Body of pancreas (tissue), 4 donors: Measurements from ENCODE around the gene FBXL14. TPM values are rescaled to one million over a fixed set of nuclear protein-coding genes. Genes with fewer than 3 reads are reported as not detected.

Source experiments
- ATAC-seq: fragments of 150-250 bp; one replicate; pipeline ENCODE4 v1.9.1; 2016
- DNase-seq, 4 donors: peaks; one replicate each; pipeline ENCODE4 v3.0.0-alpha.2; 2019
- H3K27ac ChIP-seq, 4 donors: fragments of 200-600 bp; sonication (generic); 1 replicate in 3 of 4; 2 replicates in 1 of 4; pipeline versions ENCODE4 v1.5.1 to v1.6.1; 2016 to 2019; ENCODE audit warnings: mild to moderate bottlenecking in 1 of 4, mixed read lengths in 1 of 4, moderate library complexity in 1 of 4
- H3K27me3 ChIP-seq, 2 donors: fragments of 200-600 bp; sonication (generic); one replicate each; pipeline ENCODE4 v1.6.0; 2016; ENCODE audit warnings: mild to moderate bottlenecking in 1 of 2
- H3K36me3 ChIP-seq, 2 donors: fragments of 200-600 bp; sonication (generic); replicated peaks in 1 of 2; 2 replicates each; pipeline ENCODE4 v1.5.1; 2016; ENCODE audit warnings: low read depth in 2 of 2; ENCODE audit not compliant: insufficient read depth in 1 of 2
- H3K4me1 ChIP-seq: fragments of 200-600 bp; sonication (generic); one replicate; pipeline ENCODE4 v1.6.0; 2016
- H3K4me3 ChIP-seq, 2 donors: fragments of 200-600 bp; sonication (generic); 1 replicate in 1 of 2; 2 replicates in 1 of 2; pipeline ENCODE4 v1.5.1; 2016 to 2019
- H3K9me3 ChIP-seq, 3 donors: fragments of 200-600 bp; sonication (generic); 1 replicate in 2 of 3; 2 replicates in 1 of 3; pipeline ENCODE4 v1.5.1; 2016
- POLR2A ChIP-seq, 3 donors: fragments of 450-650 bp; IDR thresholded peaks; one replicate each; pipeline ENCODE4 v1.6.1; 2016; ENCODE audit warnings: antibody characterized with exemption in 3 of 3, mild to moderate bottlenecking in 2 of 3
- WGBS, 2 donors: methylation state at CpG; one replicate each; pipeline ENCODE4 v1.1.5; 2017; 5-methylcytosine and 5-hydroxymethylcytosine counted together
- intact Hi-C: fragments of 100-400 bp; cut with DNase I; formaldehyde crosslinking; loops from one replicate; pipeline ENCODE4 v1.15.1; 2023
- total RNA-seq, 2 donors: library from RNA; depleted of rRNA; stranded (reverse); fragments of >200 nt; gene quantifications; one replicate each; pipeline ENCODE4 v1.1.0, GENCODE V29; 2016
- TF ChIP-seq, protein P1 (sequence below), 7 experiments: fragments of 450-650 bp in 4 of 7; fragments of 200-600 bp in 3 of 7; sonication (generic) in 3 of 7; IDR thresholded peaks; one replicate each; pipeline ENCODE4 v1.5.1; 2016 to 2019; ENCODE audit warnings: antibody characterized with exemption in 7 of 7

FBXL14 gene
- total RNA-seq, 2 donors from 2014 or later = 4.6 to 9.9 TPM

DNA sequence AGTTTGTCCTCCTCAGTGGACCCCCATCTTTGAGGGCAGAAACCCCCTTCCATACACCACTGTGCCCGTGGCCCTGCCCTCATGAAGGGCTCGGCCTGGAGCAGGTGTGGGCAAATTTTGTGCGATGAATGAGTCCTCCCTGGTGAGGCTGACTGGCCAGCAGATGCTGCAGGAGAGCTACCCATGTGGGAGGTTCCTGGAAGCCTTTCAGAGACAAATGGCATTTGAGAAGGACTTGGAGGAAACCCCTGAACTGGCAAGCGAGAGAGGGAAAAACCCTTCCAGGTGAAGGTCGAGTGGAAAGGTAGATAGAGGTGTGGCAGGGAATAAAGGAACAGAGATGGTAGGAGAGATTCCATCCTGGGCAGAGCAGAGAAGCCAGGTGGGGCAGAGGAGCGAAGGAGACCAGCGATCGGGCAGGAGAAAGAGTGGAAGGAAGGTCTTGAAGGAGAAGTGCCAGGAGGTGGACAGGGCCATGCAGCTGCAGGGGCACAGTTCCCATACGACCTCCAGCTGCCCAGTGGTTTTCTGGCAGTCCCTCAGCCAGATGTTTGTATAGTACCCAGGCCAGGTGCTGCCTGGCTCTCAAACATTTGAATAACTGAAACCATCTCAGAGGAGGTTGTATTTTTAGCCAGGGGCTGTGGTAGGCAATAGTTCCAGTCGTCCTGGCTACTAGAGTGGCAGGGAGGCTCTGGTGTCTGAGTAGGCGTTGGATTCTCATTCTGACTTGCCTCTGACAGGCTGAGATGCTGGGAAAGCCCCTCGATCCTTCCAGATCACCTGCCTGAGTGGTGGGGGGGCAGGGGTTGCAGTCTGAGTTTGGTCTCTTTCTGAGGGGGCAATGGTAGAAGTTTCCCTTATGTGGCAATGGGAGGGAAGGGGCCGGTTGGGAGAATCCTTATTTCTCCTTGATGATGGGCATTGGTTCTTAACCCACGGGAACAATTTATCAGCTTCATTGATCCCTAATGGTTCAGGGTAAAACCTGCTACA is 40.1 kb downstream of the FBXL14 start:
- TF ChIP-seq POLR2A (IDR thresholded peaks at IDR 0.05) = no peak
- TF ChIP-seq, protein P1, sequence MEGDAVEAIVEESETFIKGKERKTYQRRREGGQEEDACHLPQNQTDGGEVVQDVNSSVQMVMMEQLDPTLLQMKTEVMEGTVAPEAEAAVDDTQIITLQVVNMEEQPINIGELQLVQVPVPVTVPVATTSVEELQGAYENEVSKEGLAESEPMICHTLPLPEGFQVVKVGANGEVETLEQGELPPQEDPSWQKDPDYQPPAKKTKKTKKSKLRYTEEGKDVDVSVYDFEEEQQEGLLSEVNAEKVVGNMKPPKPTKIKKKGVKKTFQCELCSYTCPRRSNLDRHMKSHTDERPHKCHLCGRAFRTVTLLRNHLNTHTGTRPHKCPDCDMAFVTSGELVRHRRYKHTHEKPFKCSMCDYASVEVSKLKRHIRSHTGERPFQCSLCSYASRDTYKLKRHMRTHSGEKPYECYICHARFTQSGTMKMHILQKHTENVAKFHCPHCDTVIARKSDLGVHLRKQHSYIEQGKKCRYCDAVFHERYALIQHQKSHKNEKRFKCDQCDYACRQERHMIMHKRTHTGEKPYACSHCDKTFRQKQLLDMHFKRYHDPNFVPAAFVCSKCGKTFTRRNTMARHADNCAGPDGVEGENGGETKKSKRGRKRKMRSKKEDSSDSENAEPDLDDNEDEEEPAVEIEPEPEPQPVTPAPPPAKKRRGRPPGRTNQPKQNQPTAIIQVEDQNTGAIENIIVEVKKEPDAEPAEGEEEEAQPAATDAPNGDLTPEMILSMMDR (IDR thresholded peaks at IDR 0.05) = no peak
- H3K4me1 ChIP-seq = no peaks in the 10 kb centered on the region
- intact Hi-C loops = no loop called here
- DNase-seq (no peak), ATAC-seq (no peak)
- no peak overlapping the region for H3K27ac ChIP-seq
- H3K27me3 ChIP-seq = no peaks in the 10 kb centered on the region
- 59 to 63% methylated on average over 14 of the region's 14 CpGs for WGBS, 2 donors
- no peaks in the 10 kb centered on the region for H3K9me3 ChIP-seq
- H3K36me3 ChIP-seq = no peaks in the 10 kb centered on the region
- no peak overlapping the region for H3K4me3 ChIP-seq

DNA sequence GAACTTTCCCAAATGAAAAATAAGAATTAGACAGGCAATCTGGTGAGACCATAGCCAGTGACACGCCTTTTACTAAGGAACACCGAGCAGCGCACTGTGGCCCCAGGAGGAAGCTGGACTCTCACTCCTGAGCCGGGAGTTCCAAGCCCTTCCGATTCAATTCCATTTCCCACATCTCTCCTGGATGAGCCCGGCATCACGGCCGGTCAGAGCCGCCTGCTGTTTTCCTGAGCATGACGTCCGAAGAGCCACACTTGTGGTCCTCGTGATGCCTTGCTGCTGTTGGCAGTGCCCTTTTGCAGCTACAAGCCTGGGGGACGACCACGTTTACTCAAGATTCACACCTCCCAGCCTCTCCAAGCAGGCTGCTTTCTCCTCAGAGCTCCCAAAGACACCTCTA is 40.8 kb downstream of the FBXL14 start:
- Histone ChIP-seq H3K27ac (no peak overlapping the region), H3K36me3 (no peaks in the 10 kb centered on the region), H3K27me3 (no peaks in the 10 kb centered on the region), H3K4me3 (no peak overlapping the region), H3K9me3 (no peaks in the 10 kb centered on the region), H3K4me1 (no peaks in the 10 kb centered on the region)
- no peak for ATAC-seq
- DNase-seq = no peak
- TF ChIP-seq POLR2A (IDR thresholded peaks at IDR 0.05) = no peak
- TF ChIP-seq, protein P1 (IDR thresholded peaks at IDR 0.05) = no peak
- 50 to 56% methylated on average over 13 to 14 of the region's 14 CpGs for WGBS, 2 donors
- intact Hi-C loops = no loop called here

DNA sequence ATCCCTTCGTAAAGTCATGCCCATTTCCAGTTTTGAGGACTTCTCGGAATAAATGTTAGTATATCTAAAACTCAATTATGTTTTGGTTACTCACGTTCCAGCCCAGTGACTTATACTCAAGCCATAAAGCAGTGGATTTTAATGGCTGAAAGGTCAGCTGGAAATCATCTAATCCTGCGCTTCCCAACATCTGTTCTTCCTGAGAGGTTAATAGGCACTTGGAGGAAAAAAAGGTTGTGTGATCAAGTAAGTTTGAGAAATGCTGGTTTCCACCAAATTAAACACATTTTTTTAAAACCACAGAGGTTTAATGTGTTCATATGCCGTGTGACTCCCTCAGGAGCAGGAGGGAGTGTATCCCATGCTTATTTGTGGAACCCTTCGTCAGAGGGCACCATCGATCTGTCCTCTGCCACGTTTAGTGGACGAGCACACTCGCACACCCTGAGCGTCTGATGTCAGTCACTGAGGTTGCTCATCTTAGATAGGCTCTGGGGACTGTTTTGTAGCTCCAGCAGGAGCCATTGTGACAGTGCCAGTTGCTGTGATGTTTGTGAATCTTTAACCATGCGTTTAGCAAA is 41.4 kb downstream of the FBXL14 start:
- Histone ChIP-seq H3K27ac (no peak overlapping the region), H3K27me3 (no peaks in the 10 kb centered on the region), H3K4me1 (no peaks in the 10 kb centered on the region), H3K4me3 (no peak overlapping the region), H3K9me3 (no peaks in the 10 kb centered on the region), H3K36me3 (no peaks in the 10 kb centered on the region)
- ATAC-seq (no peak), DNase-seq (no peak)
- WGBS, 2 donors = 51 to 64% methylated on average over 12 of the region's 12 CpGs
- intact Hi-C loops = no loop called here
- no peak for TF ChIP-seq POLR2A (IDR thresholded peaks at IDR 0.05)
- TF ChIP-seq, protein P1 (IDR thresholded peaks at IDR 0.05) = no peak

DNA sequence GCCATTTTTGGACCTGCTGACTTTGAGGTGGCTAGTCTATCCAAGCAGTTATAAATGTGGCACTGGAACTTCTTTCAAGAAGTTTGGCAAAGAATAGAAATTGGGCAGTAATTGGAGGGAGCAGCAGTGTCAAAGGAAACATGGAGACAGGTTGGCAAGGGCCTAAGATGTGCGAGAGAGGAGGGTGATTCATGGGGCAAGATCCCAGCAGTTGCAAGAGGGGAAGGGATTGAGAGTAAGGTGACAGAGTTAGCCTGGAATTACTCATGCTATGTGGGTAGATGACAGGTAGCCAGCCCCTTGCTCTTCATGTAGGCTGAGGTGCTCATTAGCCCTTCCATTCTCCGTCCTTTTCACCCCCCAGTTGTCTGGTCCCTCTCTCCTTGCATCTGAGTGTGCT is 42.2 kb downstream of the FBXL14 start:
- Histone ChIP-seq H3K4me3 (no peak overlapping the region), H3K4me1 (no peaks in the 10 kb centered on the region), H3K36me3 (no peaks in the 10 kb centered on the region), H3K27ac (no peak overlapping the region), H3K9me3 (no peaks in the 10 kb centered on the region), H3K27me3 (no peaks in the 10 kb centered on the region)
- no peak for DNase-seq
- TF ChIP-seq POLR2A (IDR thresholded peaks at IDR 0.05) = no peak
- TF ChIP-seq, protein P1 (IDR thresholded peaks at IDR 0.05) = no peak
- intact Hi-C loops = no loop called here
- ATAC-seq = no peak
- 97 to 98% methylated on average over 2 of the region's 2 CpGs for WGBS, 2 donors
